ENCODE measurements around the gene COQ2.

Gene COQ2

DNA sequence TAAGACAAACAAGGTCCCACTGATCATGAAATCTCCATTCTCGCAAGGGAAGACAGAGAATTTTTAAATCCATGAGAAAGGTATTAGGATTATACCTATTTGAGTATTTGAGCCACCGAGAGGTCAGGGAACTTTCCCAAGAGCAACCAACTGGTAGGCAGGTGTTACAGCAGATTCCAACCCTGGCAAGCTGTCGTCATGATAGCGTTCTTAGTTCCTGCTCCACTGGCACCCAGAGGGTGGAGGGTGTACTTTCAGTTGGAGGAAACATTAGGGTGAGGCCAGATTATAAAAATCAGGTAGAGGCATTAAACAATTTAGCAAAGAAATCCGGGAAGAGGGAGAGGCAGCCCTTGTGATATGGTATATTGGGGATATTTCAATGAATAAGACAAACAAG lies 23.3 kb downstream of the COQ2 start:
- WGBS, result 92% methylated on average over 5 of the region's 5 CpGs
- H3K36me3 ChIP-seq (ENCODE audit: insufficient read depth, low read length), result peaks cover 37% of the 10 kb centered on the region

GRCh38 chr4:83259586-83259985 lies 25.0 kb downstream of the COQ2 start:
- 100% methylated on average over 1 of the region's 1 CpG for WGBS
- no peaks in the 10 kb centered on the region for H3K27me3 ChIP-seq (ENCODE audit: insufficient read depth, low read length)
- H3K36me3 ChIP-seq (ENCODE audit: insufficient read depth, low read length), result peaks cover 31% of the 10 kb centered on the region
- H3K27ac ChIP-seq (ENCODE audit: low read depth, low read length), result no peak overlapping the region
- H3K9ac ChIP-seq (ENCODE audit: low read depth, low read length), result no peak overlapping the region
- no peaks in the 10 kb centered on the region for H3K4me1 ChIP-seq (ENCODE audit: insufficient read depth, low read length)
- H3K4me3 ChIP-seq (ENCODE audit: low read length), result no peak overlapping the region
- H3K9me3 ChIP-seq (ENCODE audit: insufficient read depth, low read depth, low read length), result no peaks in the 10 kb centered on the region

More for the DNA sequence above, 23.3 kb downstream of the COQ2 start:
- H3K27me3 ChIP-seq (ENCODE audit: insufficient read depth, low read length), result no peaks in the 10 kb centered on the region
- no peak overlapping the region for H3K9ac ChIP-seq (ENCODE audit: low read depth, low read length)
- no peak overlapping the region for H3K4me3 ChIP-seq (ENCODE audit: low read length)
- no peak overlapping the region for H3K27ac ChIP-seq (ENCODE audit: low read depth, low read length)
- no peaks in the 10 kb centered on the region for H3K4me1 ChIP-seq (ENCODE audit: insufficient read depth, low read length)
- H3K9me3 ChIP-seq (ENCODE audit: insufficient read depth, low read depth, low read length), result no peaks in the 10 kb centered on the region

GRCh38 chr4:83258461-83258860 lies 26.1 kb downstream of the COQ2 start:
- no peak overlapping the region for H3K9ac ChIP-seq (ENCODE audit: low read depth, low read length)
- H3K9me3 ChIP-seq (ENCODE audit: insufficient read depth, low read depth, low read length), result no peaks in the 10 kb centered on the region
- no peak overlapping the region for H3K4me3 ChIP-seq (ENCODE audit: low read length)
- no peak overlapping the region for H3K27ac ChIP-seq (ENCODE audit: low read depth, low read length)
- no peaks in the 10 kb centered on the region for H3K4me1 ChIP-seq (ENCODE audit: insufficient read depth, low read length)
- peaks cover 24% of the 10 kb centered on the region for H3K36me3 ChIP-seq (ENCODE audit: insufficient read depth, low read length)
- H3K27me3 ChIP-seq (ENCODE audit: insufficient read depth, low read length), result no peaks in the 10 kb centered on the region

DNA sequence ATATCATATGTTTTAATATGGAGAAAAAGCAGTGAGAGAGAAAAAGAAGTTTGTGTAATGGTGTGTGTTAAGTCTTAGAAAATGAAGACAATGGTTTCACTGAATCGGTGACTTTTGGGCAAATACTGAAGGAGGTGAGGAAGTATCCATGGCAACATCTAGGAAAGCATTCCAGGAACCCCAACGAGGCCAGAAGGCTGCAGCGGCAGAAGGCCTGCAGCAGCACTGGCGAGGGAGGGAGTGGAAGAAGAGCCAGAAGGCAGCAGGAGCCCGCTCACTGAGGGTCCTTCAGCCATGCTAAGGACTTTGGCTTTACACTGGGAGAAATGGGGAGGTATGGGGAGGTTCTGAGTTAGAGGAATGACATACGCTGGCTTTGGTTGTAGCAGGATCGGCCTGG lies 26.8 kb downstream of the COQ2 start:
- no peaks in the 10 kb centered on the region for H3K9me3 ChIP-seq (ENCODE audit: insufficient read depth, low read depth, low read length)
- H3K27me3 ChIP-seq (ENCODE audit: insufficient read depth, low read length), result no peaks in the 10 kb centered on the region
- H3K36me3 ChIP-seq (ENCODE audit: insufficient read depth, low read length), result peaks cover 19% of the 10 kb centered on the region; the same call in 1 of the 2 replicates
- no peak overlapping the region for H3K4me3 ChIP-seq (ENCODE audit: low read length)
- no peak overlapping the region for H3K9ac ChIP-seq (ENCODE audit: low read depth, low read length)
- H3K27ac ChIP-seq (ENCODE audit: low read depth, low read length), result no peak overlapping the region
- 88% methylated on average over 7 of the region's 7 CpGs for WGBS
- H3K4me1 ChIP-seq (ENCODE audit: insufficient read depth, low read length), result no peaks in the 10 kb centered on the region

GRCh38 chr4:83255584-83255983 lies 29.0 kb downstream of the COQ2 start:
- WGBS, result no CpG with 5 or more reads among the region's 1 CpG
- peaks cover 5% of the 10 kb centered on the region; the same call in 1 of the 2 replicates for H3K4me1 ChIP-seq (ENCODE audit: insufficient read depth, low read length)

GRCh38 chr4:83252782-83253405 lies 31.7 kb downstream of the COQ2 start:
- H3K4me3 ChIP-seq (ENCODE audit: low read length), result no peak overlapping the region
- no peaks in the 10 kb centered on the region for H3K9me3 ChIP-seq (ENCODE audit: insufficient read depth, low read depth, low read length)
- no peaks in the 10 kb centered on the region for H3K36me3 ChIP-seq (ENCODE audit: insufficient read depth, low read length)
- no peak overlapping the region for H3K9ac ChIP-seq (ENCODE audit: low read depth, low read length)
- no peak overlapping the region for H3K27ac ChIP-seq (ENCODE audit: low read depth, low read length)
- peaks cover 7% of the 10 kb centered on the region; the same call in 1 of the 2 replicates for H3K4me1 ChIP-seq (ENCODE audit: insufficient read depth, low read length)
- 46% methylated on average over 6 of the region's 7 CpGs for WGBS
- no peaks in the 10 kb centered on the region for H3K27me3 ChIP-seq (ENCODE audit: insufficient read depth, low read length)

More at GRCh38 chr4:83255584-83255983, 29.0 kb downstream of the COQ2 start:
- H3K4me3 ChIP-seq (ENCODE audit: low read length), result no peak overlapping the region
- H3K27ac ChIP-seq (ENCODE audit: low read depth, low read length), result no peak overlapping the region
- H3K9ac ChIP-seq (ENCODE audit: low read depth, low read length), result no peak overlapping the region
- no peaks in the 10 kb centered on the region for H3K9me3 ChIP-seq (ENCODE audit: insufficient read depth, low read depth, low read length)
- no peaks in the 10 kb centered on the region for H3K27me3 ChIP-seq (ENCODE audit: insufficient read depth, low read length)
- 0 out of 2 replicates have a peak, but pooled peaks cover 9% of the 10 kb centered on the region for H3K36me3 ChIP-seq (ENCODE audit: insufficient read depth, low read length)

DNA sequence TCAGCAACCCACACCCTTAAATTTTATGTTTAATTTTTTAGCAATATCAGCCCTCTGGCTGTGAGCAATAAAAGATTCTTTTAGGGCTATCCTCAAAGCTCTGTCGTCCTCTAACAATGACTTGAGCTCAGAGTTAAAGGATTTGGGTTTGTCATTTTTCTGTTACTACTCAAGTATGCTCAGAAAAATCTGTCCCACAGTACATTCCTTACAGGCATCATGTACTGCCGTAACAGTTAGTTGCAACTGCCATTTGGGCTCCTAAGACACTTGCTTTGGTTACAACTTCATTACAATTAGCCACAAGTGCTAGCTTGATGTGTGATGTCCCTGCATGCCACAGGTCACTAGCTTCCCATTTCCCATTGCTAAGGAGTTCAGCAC lies 33.2 kb downstream of the COQ2 start:
- WGBS, result 93% methylated on average over 2 of the region's 2 CpGs
- H3K27me3 ChIP-seq (ENCODE audit: insufficient read depth, low read length), result no peaks in the 10 kb centered on the region
- H3K36me3 ChIP-seq (ENCODE audit: insufficient read depth, low read length), result no peaks in the 10 kb centered on the region
- no peak overlapping the region for H3K9ac ChIP-seq (ENCODE audit: low read depth, low read length)
- H3K27ac ChIP-seq (ENCODE audit: low read depth, low read length), result no peak overlapping the region
- peaks cover 7% of the 10 kb centered on the region; the same call in 1 of the 2 replicates for H3K4me1 ChIP-seq (ENCODE audit: insufficient read depth, low read length)
- H3K9me3 ChIP-seq (ENCODE audit: insufficient read depth, low read depth, low read length), result no peaks in the 10 kb centered on the region
- H3K4me3 ChIP-seq (ENCODE audit: low read length), result no peak overlapping the region

DNA sequence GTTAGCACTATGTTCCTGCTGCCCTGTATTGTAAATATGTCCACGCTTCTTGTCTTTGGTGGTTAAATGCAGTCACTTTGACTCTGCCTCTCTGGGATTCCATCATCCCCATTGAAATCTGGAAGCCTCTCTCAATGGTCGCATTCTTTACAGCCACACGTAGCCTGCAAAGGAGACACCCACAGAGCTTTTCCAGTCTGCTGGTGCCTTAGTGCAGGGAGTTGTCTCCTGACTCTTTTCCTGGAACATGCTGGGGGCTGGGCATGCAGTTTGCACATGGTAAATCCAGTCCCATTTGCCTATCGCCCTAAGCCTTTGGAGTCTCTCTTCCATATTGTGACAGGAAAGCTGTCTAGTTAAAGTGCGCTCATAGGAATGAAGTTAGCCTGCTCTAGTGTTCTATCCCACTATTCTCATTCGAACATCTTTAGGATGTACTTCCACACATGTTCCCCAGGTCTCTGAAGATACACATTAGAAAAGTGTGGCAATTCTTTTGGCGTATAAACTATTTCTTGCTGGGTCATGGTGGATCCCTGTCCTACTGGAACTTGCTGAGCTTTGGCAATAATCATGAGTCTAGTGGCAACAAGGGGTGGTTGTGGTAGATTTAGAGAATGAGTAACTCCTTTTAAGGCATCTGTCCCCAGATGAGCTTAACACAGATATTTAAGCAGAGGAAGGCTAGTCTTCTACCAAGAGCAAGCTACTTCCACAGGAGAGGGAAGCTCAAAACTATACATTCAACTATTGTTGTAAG lies 33.7 kb downstream of the COQ2 start:
- Histone ChIP-seq H3K9me3 (ENCODE audit: insufficient read depth, low read depth, low read length) (no peaks in the 10 kb centered on the region), H3K4me1 (ENCODE audit: insufficient read depth, low read length) (peaks cover 7% of the 10 kb centered on the region; the same call in 1 of the 2 replicates), H3K36me3 (ENCODE audit: insufficient read depth, low read length) (no peaks in the 10 kb centered on the region), H3K9ac (ENCODE audit: low read depth, low read length) (no peak overlapping the region), H3K27me3 (ENCODE audit: insufficient read depth, low read length) (no peaks in the 10 kb centered on the region), H3K27ac (ENCODE audit: low read depth, low read length) (no peak overlapping the region), H3K4me3 (ENCODE audit: low read length) (no peak overlapping the region)
- WGBS, result 83% methylated on average over 7 of the region's 7 CpGs

DNA sequence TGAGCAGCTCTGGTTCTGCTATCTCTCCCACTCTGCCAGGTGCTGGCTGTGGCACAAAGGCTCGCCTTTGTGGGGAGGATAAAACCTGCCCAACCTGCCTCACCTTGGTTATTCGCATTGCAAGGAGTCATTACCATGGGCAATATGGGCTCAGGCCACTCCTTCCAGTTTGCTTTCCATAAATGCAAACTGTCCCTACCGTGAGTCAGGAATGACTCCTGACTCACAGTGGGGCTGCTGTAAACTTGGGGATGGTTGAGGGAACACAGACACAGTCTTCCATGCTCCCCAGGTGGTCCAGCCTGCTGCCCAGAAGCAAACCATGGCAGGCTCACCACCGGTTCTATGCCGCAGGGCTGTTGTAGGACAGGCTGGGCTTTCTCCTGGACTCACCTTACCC lies 36.1 kb downstream of the COQ2 start:
- H3K9ac ChIP-seq (ENCODE audit: low read depth, low read length), result no peak overlapping the region
- no peaks in the 10 kb centered on the region for H3K9me3 ChIP-seq (ENCODE audit: insufficient read depth, low read depth, low read length)
- no peaks in the 10 kb centered on the region for H3K27me3 ChIP-seq (ENCODE audit: insufficient read depth, low read length)
- no peak overlapping the region for H3K27ac ChIP-seq (ENCODE audit: low read depth, low read length)
- peaks cover 7% of the 10 kb centered on the region; the same call in 1 of the 2 replicates for H3K4me1 ChIP-seq (ENCODE audit: insufficient read depth, low read length)
- H3K4me3 ChIP-seq (ENCODE audit: low read length), result no peak overlapping the region
- 86% methylated on average over 5 of the region's 5 CpGs for WGBS
- no peaks in the 10 kb centered on the region for H3K36me3 ChIP-seq (ENCODE audit: insufficient read depth, low read length)

DNA sequence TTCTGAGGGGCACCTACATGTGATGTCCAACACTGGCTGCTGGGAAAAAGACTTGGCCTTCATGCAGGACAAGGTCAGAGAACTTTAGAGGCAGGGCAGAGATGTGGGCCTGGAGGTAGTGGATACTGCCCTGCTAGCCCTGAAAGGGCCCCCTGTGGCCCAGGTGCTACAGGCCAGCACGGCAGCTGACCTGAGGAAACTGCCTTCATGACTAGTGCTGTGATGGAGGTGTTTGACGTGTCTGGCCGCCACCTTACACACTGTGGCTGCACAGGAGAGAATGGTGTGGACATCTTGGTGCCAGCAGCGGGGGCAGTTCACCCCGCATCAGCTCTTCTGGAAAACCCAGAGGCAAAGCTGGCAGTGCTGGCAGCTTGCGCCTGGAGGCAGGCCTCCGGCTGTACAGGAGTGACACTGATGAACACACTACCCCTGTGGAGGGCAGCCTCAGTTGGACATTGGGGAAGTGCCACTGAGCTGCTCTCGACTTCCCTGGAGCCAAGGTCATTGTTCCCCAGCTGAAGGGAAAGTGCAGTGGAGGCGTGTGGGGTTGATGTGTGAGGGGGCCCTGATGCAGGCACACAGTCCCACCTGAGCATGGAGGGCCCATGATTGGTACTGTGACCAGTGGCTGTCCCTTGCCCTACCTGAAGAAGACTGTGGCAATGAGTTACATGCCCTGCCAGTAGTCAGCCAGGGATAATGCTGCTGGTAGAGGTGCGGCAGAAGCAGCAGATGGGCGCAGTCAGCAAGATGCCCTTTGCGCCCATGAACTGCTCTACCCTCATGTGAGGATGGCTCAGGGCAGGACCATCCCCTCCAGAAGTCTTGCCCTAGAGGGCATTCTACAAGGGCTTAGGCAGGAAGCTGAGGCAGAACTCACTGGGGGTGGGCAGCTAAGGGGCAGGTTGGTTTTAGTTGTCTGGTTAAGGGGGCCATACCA lies 36.9 kb downstream of the COQ2 start:
- H3K9me3 ChIP-seq (ENCODE audit: insufficient read depth, low read depth, low read length), result no peaks in the 10 kb centered on the region
- H3K27ac ChIP-seq (ENCODE audit: low read depth, low read length), result no peak overlapping the region
- H3K27me3 ChIP-seq (ENCODE audit: insufficient read depth, low read length), result no peaks in the 10 kb centered on the region
- H3K4me3 ChIP-seq (ENCODE audit: low read length), result no peak overlapping the region
- 93% methylated on average over 12 of the region's 12 CpGs for WGBS
- no peak overlapping the region for H3K9ac ChIP-seq (ENCODE audit: low read depth, low read length)
- no peaks in the 10 kb centered on the region for H3K36me3 ChIP-seq (ENCODE audit: insufficient read depth, low read length)
- H3K4me1 ChIP-seq (ENCODE audit: insufficient read depth, low read length), result peaks cover 7% of the 10 kb centered on the region; the same call in 1 of the 2 replicates

- no peak overlapping the region for H3K9ac ChIP-seq (ENCODE audit: low read depth, low read length)
- 91% methylated on average over 1 of the region's 1 CpG for WGBS
- H3K27ac ChIP-seq (ENCODE audit: low read depth, low read length), result no peak overlapping the region
Measured at GRCh38 chr4:83241132-83241531, 43.5 kb downstream of the COQ2 start.

More at GRCh38 chr4:83241132-83241531, 43.5 kb downstream of the COQ2 start:
- Histone ChIP-seq H3K4me3 (ENCODE audit: low read length) (no peak overlapping the region), H3K4me1 (ENCODE audit: insufficient read depth, low read length) (peaks cover 3% of the 10 kb centered on the region; the same call in 1 of the 2 replicates), H3K9me3 (ENCODE audit: insufficient read depth, low read depth, low read length) (no peaks in the 10 kb centered on the region), H3K27me3 (ENCODE audit: insufficient read depth, low read length) (no peaks in the 10 kb centered on the region), H3K36me3 (ENCODE audit: insufficient read depth, low read length) (no peaks in the 10 kb centered on the region)

All from HUES64 (cell line).